ENCODE data around the gene TELO2. TPM values are rescaled to one million over a fixed set of nuclear protein-coding genes. Genes with fewer than 3 reads are reported as not detected.

TELO2 gene
- polyA plus RNA-seq, 3 donors = 7.3 to 58.1 (median 11.4) TPM

- Histone ChIP-seq H3K9ac (ENCODE audit: insufficient read depth, low read length, poor library complexity, severe bottlenecking) (no peak overlapping the region), H3K79me2 (ENCODE audit: insufficient read depth, low read length) (no peaks in the 10 kb centered on the region), H3K27ac (ENCODE audit: low read depth in 1 of 2, low read length in 2 of 2) (no peak overlapping the region), H2AFZ (ENCODE audit: insufficient read depth, low read depth, low read length, poor library complexity, severe bottlenecking) (no peak overlapping the region), H3K4me2 (replicated peaks; ENCODE audit: extremely low read depth, low read length, poor library complexity, severe bottlenecking) (no peak overlapping the region), H3K36me3 (replicated peaks in 1 of 2; ENCODE audit: control insufficient read depth in 1 of 2, insufficient read depth in 2 of 2, low read length in 2 of 2) (peaks cover 98 to 100% of the 10 kb centered on the region in 2 donors), H3K27me3 (ENCODE audit: control insufficient read depth in 2 of 2, insufficient read depth in 2 of 2, low read length in 2 of 2) (no peaks in the 10 kb centered on the region), H3K4me3 (replicated peaks in 1 of 3; ENCODE audit: low read depth in 2 of 3, low read length in 3 of 3) (no peak overlapping the region), H4K20me1 (ENCODE audit: insufficient read depth, low read length) (peaks cover 45% of the 10 kb centered on the region), H3K4me1 (ENCODE audit: control insufficient read depth in 1 of 2, insufficient read depth in 2 of 2, low read length in 2 of 2) (no peaks in the 10 kb centered on the region), H3K9me3 (replicated peaks in 1 of 2; ENCODE audit: control insufficient read depth in 1 of 2, insufficient read depth in 1 of 2, low read length in 2 of 2) (no peaks in the 10 kb centered on the region)
- WGBS (ENCODE audit: insufficient coverage) = 98% methylated on average over 21 of the region's 21 CpGs
- Mint-ChIP-seq H3K36me3 (peaks cover 65 to 86% of the 10 kb centered on the region in 2 donors), H3K4me3 (no peak overlapping the region), H3K27me3 (ENCODE audit: low read depth in 3 of 3) (peaks cover 0 to 1% (median 0%) of the 10 kb centered on the region in 3 donors), H3K9me3 (no peaks in the 10 kb centered on the region), H3K4me1 (no peaks in the 10 kb centered on the region), H3K27ac (peak overlapping the region in 1 of 7 donors; percentile 25)
- no peak for TF ChIP-seq CTCF (IDR thresholded peaks at IDR 0.05)
- no peak for DNase-seq
- intact Hi-C loops (cut with micrococcal nuclease) = loop anchor here in 1 of 2 donors (10.0 kb wide), 1 partner anchor 54 kb away; no protein-coding TSS in a partner anchor
Measured at GRCh38 chr16:1450841-1451240, 42.3 kb upstream of the TELO2 start.

DNA sequence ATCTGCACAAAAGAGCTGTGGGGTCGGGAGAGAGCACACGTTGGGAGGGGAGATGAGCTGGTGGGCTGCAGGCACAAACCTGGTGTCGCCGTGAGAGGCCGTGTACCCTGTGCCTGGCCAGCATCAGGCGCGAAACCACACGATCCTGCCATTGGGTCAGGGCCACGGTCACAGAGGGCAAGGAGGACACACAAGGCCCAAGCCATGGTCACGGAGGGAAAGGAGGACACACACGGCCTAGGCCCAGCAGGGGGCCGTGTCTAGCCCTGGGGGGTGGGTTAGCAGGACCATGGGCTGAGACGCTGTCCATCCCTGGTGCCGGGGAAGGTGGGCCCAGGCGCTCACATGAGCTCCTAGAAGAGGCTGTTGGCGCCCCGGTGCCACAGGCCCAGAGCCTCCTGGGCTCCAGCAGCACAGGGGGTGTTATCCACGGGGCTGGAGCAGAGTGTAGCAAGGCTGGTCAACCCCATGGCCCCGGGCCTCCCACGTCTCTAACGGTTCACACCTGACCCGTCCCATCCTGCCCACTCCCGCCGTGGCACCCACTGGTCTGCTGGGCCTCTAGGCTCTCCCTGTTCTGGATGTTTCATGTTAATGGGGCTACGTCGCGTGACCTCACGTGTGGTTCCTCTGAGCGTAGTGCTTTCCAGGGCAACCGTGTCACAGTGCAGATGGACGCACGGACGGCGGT is 41.3 kb upstream of the TELO2 start:
- Histone ChIP-seq H3K4me3 (replicated peaks in 1 of 3; ENCODE audit: low read depth in 2 of 3, low read length in 3 of 3) (no peak overlapping the region), H3K9me3 (replicated peaks in 1 of 2; ENCODE audit: control insufficient read depth in 1 of 2, insufficient read depth in 1 of 2, low read length in 2 of 2) (no peaks in the 10 kb centered on the region), H3K27me3 (ENCODE audit: control insufficient read depth in 2 of 2, insufficient read depth in 2 of 2, low read length in 2 of 2) (no peaks in the 10 kb centered on the region), H3K79me2 (ENCODE audit: insufficient read depth, low read length) (no peaks in the 10 kb centered on the region), H4K20me1 (ENCODE audit: insufficient read depth, low read length) (peaks cover 45% of the 10 kb centered on the region), H3K4me2 (replicated peaks; ENCODE audit: extremely low read depth, low read length, poor library complexity, severe bottlenecking) (no peak overlapping the region), H3K9ac (ENCODE audit: insufficient read depth, low read length, poor library complexity, severe bottlenecking) (no peak overlapping the region), H3K27ac (ENCODE audit: low read depth in 1 of 2, low read length in 2 of 2) (no peak overlapping the region), H3K4me1 (ENCODE audit: control insufficient read depth in 1 of 2, insufficient read depth in 2 of 2, low read length in 2 of 2) (no peaks in the 10 kb centered on the region), H2AFZ (ENCODE audit: insufficient read depth, low read depth, low read length, poor library complexity, severe bottlenecking) (no peak overlapping the region), H3K36me3 (replicated peaks in 1 of 2; ENCODE audit: control insufficient read depth in 1 of 2, insufficient read depth in 2 of 2, low read length in 2 of 2) (peaks cover 95 to 100% of the 10 kb centered on the region in 2 donors)
- no peak for TF ChIP-seq CTCF (IDR thresholded peaks at IDR 0.05)
- Mint-ChIP-seq H3K27me3 (ENCODE audit: low read depth in 3 of 3) (peaks cover 0 to 1% (median 0%) of the 10 kb centered on the region in 3 donors), H3K4me1 (no peaks in the 10 kb centered on the region), H3K27ac (peak overlapping the region in 5 of 7 donors; percentile 42 to 82 (median 60)), H3K9me3 (no peaks in the 10 kb centered on the region), H3K4me3 (no peak overlapping the region), H3K36me3 (peaks cover 68 to 89% of the 10 kb centered on the region in 2 donors)
- intact Hi-C loops (cut with micrococcal nuclease) = loop anchor here in 1 of 2 donors (10.0 kb wide), 1 partner anchor 53 kb away; no protein-coding TSS in a partner anchor
- 98% methylated on average over 32 of the region's 34 CpGs for WGBS (ENCODE audit: insufficient coverage)
- no peak for DNase-seq

All from CD14-positive monocyte (primary cell).